HL-60 (cell line): Measurements from ENCODE around the gene CD247.

Source experiments
- CTCF ChIP-seq: IDR thresholded peaks from one replicate; pipeline ENCODE4 v1.5.1; 2011; ENCODE audit warnings: low read length, control low read depth, inconsistent platforms; ENCODE audit not compliant: insufficient read depth
- POLR2AphosphoS5 ChIP-seq: IDR thresholded peaks from 2 replicates; pipeline ENCODE4 v1.6.1; 2012; ENCODE audit warnings: low read depth
- REST ChIP-seq: IDR thresholded peaks from 2 replicates; pipeline ENCODE4 v1.6.1; 2012; ENCODE audit warnings: low read depth; ENCODE audit not compliant: insufficient replicate concordance

- TF ChIP-seq CTCF (no peak), POLR2AphosphoS5 (no peak), REST (no peak)
These were observed 91.6 kb downstream of the CD247 start for GRCh38 chr1:167426716-167427115.
